ENCODE measurements around the gene MTARC1. TPM values are rescaled to one million over a fixed set of nuclear protein-coding genes. Genes with fewer than 3 reads are reported as not detected.

MTARC1 gene
- total RNA-seq, 3 donors from 2014 or later: 22.7 to 47.2 (median 34.7) TPM

- TF ChIP-seq CTCF (IDR thresholded peaks at IDR 0.05): peak; percentile 92
- Histone ChIP-seq H3K4me1 (ENCODE audit: low read depth) (no peaks in the 10 kb centered on the region), H3K4me3 (no peak overlapping the region), H3K9me3 (no peaks in the 10 kb centered on the region), H3K36me3 (ENCODE audit: low read depth) (no peaks in the 10 kb centered on the region)
- intact Hi-C loops (cut with DNase I, micrococcal nuclease): loop anchor here in 1 of 2 donors (10.0 kb wide), 1 partner anchor 65 kb away; the partner anchor contains the start of gene HLX
- ATAC-seq (peak; percentile 91), DNase-seq (peak; percentile 66 to 79 (median 74))
Observed at GRCh38 chr1:220810179-220810653, 23.5 kb downstream of the MTARC1 start.

- Histone ChIP-seq H3K4me1 (ENCODE audit: low read depth) (no peaks in the 10 kb centered on the region), H3K4me3 (no peak overlapping the region), H3K36me3 (ENCODE audit: low read depth) (no peaks in the 10 kb centered on the region), H3K9me3 (no peaks in the 10 kb centered on the region)
- DNase-seq: no peak
- intact Hi-C loops (cut with DNase I, micrococcal nuclease): loop anchor here in 1 of 2 donors (10.0 kb wide), 1 partner anchor 64 kb away; the partner anchor contains the start of gene HLX
- ATAC-seq: no peak
- TF ChIP-seq CTCF (IDR thresholded peaks at IDR 0.05): no peak
Observed at GRCh38 chr1:220810963-220811362, 24.2 kb downstream of the MTARC1 start.

- Histone ChIP-seq H3K4me3 (no peak overlapping the region), H3K4me1 (ENCODE audit: low read depth) (no peaks in the 10 kb centered on the region), H3K9me3 (no peaks in the 10 kb centered on the region), H3K36me3 (ENCODE audit: low read depth) (no peaks in the 10 kb centered on the region)
- intact Hi-C loops (cut with DNase I, micrococcal nuclease): loop anchor here in 1 of 2 donors (10.0 kb wide), 1 partner anchor 63 kb away; the partner anchor contains the start of gene HLX
- no peak for DNase-seq
- ATAC-seq: no peak
- TF ChIP-seq CTCF (IDR thresholded peaks at IDR 0.05): no peak
Observed at GRCh38 chr1:220811695-220812094, 25.0 kb downstream of the MTARC1 start.

- Histone ChIP-seq H3K4me1 (ENCODE audit: low read depth) (no peaks in the 10 kb centered on the region), H3K4me3 (no peak overlapping the region), H3K9me3 (no peaks in the 10 kb centered on the region), H3K36me3 (ENCODE audit: low read depth) (no peaks in the 10 kb centered on the region)
- ATAC-seq: no peak
- intact Hi-C loops (cut with DNase I, micrococcal nuclease): loop anchor here in 1 of 2 donors (10.0 kb wide), 1 partner anchor 62 kb away; the partner anchor contains the start of gene HLX
- no peak for TF ChIP-seq CTCF (IDR thresholded peaks at IDR 0.05)
- no peak for DNase-seq
Observed at GRCh38 chr1:220812308-220812707, 25.6 kb downstream of the MTARC1 start.

- H3K36me3 ChIP-seq (ENCODE audit: low read depth): no peaks in the 10 kb centered on the region
- H3K4me3 ChIP-seq: no peak overlapping the region
- no peak for TF ChIP-seq CTCF (IDR thresholded peaks at IDR 0.05)
- intact Hi-C loops (cut with DNase I, micrococcal nuclease): loop anchor here in 1 of 2 donors (10.0 kb wide), 1 partner anchor 62 kb away; the partner anchor contains the start of gene HLX
- no peaks in the 10 kb centered on the region for H3K4me1 ChIP-seq (ENCODE audit: low read depth)
- no peak for ATAC-seq
- H3K9me3 ChIP-seq: no peaks in the 10 kb centered on the region
- no peak for DNase-seq
Observed at GRCh38 chr1:220813013-220813412, 26.3 kb downstream of the MTARC1 start.

All from mucosa of descending colon (tissue), 3 donors.